HG03064 (cell line): Measurements from ENCODE around the gene RREB1.
"Not testable (repeated sequence)": the region's sequence is repeated elsewhere in the genome, so short reads cannot be mapped to it uniquely, and the experiment has no call there.

Experiments used
- ATAC-seq: cut with Tn5 transposase; IDR thresholded peaks from one replicate; pipeline ENCODE4 v1.9.1; 2021; ENCODE audit warnings: low read depth; ENCODE audit not compliant: unreplicated experiment

Gene RREB1

DNA sequence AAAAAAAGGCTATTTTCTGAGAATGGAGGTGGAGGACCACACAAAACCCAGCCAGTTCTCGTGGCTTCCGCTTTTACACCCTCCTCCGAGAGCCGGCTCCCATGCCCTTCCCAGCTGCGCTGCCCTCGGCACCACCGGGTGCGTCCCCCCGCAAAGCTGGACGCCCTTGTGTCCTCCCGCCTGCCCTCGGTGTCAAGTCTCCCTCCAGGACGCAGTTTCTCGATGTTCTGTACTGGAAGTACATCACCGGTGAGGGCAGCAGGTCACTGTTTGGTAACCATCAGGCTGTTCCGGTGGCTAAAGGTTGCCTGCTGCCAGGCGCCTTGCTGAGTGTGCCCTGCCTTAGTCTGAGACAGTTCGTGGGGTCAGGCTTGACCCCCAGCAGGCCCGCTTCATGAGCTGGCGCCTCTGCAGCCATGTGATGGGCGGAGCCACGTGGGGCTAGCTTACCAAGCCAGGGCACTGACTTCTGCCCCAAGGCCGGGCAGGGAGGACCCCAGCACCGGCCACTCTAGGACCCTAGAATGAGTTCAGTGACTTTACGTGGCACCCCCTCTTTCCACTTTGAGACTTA lies 34.6 kb downstream of the RREB1 start:
- no peak for ATAC-seq

DNA sequence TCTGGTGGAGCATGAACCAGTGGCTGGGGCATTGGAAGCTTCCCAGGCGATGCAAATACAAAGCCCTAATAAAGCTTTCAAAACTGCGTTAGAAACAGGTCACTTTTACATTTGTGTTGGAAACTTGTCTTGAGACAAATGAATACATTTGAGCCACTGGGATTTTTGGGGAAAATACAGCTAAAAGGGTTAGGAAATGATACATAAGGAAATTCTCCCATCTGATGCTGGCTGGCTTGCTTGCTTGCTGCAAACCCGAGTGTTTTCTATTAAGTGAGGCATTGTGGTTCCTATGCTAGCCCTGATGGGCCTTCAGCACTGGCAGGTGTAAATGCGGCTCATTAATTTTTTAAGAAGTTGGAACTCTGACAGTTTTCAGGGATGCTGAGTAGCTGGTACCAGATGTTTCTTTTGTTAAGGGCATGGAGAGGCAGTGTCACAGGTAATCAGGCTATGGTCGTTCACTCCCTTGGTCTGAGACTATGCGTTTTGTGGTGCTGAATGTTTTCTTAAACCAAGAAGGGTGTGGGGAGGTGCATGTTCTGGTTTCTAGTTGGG lies 35.2 kb downstream of the RREB1 start:
- no peak for ATAC-seq

DNA sequence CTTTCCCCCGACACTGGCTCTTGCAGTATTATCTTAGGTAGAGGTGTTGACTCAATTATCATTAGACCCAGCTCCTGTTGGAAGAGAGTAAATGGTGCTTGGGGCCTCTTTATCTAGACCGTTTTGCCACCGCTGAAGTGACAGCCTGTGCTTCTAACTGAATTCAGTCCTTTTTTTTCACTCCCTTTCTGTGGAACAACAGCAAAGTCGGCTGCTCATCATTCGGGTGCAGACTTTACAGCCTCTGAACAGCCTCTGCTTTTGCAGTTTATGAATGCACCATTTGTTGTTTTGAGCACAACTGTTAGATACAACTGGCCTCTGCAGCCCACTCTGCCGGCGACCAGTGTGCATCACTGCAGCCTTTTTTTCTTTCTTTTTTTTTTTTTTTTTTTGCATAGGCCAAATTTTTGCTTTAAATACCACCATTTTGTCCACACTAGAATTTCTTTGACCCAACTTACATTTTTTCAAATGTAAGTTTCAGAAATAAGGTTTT lies 35.8 kb downstream of the RREB1 start:
- no peak for ATAC-seq

DNA sequence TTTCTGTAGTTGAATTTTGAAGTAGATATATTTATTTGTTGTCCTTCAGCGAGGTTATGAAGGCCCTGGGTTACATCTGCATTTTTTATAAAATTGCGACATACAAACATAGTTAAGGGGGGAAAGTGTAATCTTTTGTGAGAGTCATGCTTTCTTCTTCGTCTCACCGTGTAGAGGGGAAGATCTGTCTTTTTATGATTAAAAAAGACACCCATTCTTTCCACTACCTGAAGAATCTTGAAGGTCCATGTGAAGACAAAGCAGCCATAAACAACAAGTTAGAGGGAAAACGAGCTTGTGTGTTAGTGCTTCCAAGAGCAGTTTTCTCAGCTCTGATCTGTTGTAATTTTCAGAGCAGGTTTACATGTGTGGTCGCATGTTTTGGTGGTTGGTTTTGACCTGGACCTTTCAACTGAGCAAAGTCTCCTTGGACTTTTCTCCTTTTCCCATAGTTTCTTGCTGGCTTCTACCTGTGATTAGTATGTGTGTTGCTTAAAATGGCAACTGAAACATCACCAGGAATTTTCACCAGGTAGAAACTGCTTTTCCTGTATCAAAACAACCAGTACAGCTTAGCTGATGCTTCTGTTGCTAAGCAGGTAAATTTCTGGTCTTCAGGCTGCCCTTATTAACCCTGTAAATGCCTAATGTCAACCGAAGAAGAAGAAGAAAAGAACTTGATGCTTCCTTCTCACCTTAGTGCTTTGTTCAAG lies 37.3 kb downstream of the RREB1 start:
- ATAC-seq = no peak

DNA sequence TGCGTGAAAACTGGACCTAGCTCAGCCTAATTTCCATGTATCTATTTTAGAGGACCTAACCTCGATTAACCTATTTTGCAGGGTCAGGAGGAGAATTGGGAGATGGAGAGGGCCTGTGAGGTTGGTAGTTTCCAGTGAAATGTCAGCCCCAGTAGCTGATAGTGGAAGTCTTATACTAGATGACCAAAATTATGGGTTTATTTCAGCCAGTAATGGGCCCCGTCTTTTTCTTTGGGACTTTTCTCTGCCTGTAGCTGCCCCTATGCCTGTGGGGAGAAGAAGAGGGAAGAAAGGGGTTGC lies 37.8 kb downstream of the RREB1 start:
- no peak for ATAC-seq

DNA sequence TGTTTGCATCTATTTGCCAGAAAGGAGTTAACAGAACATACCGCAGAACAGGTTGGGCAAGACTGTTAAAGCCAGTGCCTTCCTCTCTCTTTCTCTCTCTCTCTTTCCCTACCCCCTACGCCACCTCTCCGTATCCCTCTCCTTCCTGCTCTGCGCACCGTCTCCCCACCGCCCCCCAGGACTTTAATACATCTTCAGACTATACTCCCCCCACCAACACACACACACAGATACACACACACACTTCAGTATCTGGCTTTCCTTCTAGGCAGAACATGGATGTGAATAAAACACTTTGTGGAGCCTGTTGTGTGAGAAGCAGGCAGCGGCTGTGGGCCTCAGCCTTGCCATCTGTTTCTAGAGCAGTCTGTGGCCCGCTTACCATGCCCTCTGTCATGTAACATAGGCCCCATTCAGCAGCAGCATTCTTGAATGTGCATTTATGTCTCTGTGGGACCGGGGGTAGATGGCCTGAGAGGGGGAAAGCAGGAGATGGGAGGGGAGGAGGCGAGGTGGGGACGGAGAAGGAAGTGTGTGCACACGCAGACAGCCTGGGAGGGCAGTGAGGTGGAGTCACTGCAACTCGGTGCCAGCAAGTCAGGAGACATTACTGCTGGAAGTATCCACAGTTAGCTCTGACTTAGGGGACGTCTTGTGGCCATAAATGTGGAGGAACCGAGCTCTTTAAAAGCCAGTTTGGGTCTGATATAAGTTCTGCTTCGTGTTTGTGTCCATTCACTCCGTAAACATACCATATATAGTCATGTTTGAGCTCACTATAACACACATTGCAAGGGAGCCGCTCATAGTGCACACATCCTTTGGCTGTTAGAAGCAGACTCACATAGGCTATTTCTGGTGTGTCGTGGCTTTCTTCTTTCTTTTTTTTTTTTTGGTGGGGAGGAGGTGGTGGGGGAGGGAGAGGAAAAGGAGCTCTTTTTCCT lies 38.4 kb downstream of the RREB1 start:
- ATAC-seq = peak; percentile 51

DNA sequence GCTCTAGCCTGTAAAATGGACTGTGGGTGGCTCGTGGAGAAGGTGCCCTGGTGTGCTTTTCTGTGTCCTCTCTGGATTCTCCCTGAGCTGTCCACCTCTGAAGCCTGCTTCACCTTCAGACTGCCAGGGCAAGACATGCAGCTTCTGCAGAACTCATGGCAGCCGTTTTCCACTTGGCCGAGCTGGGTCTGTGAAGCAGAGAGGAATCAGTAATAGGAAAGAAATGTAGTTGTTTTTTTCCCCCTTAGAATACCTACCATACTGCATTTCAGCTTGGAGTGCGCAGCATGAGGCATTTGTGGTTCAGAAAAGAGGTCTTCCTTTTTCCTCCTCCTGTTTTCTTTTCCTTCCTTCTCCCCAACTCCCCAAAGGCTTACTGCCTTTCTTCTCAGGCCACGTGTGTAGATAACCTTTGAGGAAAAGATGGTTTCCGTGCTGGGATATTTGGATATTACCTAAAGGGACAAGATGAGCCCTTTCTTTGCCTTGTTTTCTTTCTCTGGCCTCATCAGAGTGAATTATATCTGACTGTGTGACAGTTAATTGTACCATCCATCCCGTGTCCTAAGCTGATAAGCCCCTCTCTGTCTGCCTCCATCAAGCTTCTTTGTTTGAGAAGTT lies 39.4 kb downstream of the RREB1 start:
- ATAC-seq = no peak

DNA sequence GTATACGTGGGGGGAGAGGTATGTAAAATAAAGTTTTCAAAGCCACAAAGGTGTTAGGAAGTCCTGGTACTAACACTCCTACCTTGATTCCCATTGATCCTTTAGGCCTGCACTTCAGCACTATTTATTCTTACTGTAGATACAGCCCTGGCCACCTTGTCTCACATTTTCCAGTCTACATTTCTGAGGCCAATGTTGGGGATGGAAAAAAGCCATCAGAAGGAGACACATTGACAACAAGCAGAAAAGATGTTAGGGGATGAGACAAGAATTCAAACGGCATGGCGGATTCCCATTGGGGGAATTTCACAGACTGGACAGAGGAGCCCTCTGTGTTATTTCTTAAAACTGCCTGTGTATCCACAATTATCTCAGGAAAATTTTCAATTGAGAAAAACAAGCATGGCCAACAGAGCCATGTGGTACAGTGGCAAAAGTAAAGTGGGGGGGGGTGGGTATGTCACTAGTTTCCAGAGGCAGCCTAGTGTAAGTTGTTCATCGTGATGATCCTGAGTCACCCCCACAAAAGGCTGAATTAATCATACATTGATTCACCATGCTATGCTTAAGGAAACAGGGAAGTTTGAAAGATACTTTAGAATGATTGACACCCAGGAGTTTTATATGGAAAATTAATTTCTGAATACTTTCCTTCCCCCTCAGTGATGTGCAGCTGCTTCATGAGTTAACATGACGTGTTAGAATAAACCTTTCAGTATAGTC lies 40.5 kb downstream of the RREB1 start:
- no peak for ATAC-seq

DNA sequence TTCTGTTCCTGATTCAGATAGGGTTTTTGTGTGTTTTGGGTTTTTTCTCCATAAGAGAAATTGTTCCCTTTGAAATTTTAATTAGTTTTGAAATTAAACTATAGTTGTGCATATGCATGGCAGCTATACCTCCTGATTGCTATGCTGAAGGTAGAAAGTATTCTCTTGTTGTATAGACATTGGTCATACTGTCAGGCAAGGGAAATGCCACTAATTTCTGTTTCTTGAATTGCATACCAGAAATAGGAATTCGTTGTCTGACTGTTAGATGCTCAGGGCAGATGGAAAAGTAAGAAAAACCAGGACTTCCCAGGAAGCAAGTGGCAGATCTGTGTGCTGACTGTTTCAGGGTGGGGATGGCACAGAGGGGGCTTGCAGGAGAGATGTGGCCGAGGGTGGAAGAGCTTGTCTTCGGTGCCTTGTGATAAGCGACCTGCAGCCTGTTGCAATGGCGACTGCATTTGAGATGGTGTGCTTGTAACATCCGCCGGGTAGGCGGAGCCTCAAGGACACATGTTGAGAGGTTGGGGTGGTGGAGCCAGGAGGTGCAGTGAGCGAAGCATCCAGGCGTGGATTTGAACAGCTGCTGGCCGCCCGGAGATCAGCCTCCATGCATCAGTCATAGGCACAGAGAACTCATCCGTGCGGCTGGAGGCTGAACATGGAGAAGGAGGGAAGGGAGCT lies 42.8 kb downstream of the RREB1 start:
- ATAC-seq = no peak

DNA sequence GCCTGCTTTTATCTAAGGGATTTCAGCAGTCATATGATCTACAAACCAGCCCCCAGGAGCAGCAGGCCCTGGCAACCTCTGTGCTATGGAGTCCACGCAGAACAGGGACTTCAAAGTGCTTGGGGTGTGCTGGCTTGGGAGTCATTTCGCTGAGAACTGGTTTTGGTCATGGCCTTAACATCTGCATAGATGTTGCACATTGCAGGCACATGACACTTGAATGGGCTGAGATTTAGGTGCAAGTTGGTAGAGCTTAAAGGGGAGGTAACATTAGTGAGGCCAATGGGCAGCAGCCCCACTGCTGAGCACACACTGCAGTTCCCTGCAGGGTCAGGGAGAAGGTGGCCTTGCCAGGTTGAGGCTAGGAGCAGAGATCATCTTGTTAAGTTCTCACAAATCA lies 43.6 kb downstream of the RREB1 start:
- no peak for ATAC-seq

DNA sequence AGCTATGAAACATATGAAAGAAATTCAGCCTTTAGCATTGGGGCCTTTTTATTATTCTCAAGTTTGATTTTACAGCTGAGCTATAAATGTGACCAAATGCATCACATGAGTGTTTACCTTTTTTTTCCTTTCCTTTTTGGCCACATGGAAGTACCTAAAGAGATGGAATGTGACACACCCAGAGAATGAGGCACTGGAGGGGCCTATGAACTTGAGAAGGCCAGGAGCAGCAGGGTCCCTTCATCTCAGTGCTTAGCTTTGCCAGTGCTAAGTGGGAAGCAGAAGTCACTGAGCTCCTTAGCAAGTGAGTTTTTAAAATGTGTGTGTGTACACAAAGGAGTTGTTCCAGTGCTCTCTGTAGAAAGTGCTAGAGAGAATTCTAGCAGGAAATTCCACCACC lies 44.7 kb downstream of the RREB1 start:
- ATAC-seq = no peak

DNA sequence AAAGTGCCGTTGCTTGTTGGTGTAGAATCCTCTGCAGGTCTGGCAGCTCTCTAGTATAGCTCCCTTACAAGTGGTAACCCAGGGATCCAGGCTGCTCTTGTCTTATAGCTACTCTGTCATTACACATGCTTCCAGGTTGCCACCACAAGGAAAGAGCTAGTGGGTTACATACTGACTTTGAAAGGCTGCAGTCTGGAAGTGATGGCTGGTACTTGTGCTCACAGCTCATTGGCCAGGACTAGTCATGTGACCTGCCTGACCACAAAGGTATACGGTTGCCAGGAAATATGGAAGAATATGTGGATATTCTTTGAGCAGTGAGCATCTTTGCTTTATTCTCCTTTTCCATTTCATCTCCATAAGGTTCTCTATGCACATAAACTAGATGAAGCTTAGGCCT lies 46.0 kb downstream of the RREB1 start:
- peak; percentile 1 for ATAC-seq

DNA sequence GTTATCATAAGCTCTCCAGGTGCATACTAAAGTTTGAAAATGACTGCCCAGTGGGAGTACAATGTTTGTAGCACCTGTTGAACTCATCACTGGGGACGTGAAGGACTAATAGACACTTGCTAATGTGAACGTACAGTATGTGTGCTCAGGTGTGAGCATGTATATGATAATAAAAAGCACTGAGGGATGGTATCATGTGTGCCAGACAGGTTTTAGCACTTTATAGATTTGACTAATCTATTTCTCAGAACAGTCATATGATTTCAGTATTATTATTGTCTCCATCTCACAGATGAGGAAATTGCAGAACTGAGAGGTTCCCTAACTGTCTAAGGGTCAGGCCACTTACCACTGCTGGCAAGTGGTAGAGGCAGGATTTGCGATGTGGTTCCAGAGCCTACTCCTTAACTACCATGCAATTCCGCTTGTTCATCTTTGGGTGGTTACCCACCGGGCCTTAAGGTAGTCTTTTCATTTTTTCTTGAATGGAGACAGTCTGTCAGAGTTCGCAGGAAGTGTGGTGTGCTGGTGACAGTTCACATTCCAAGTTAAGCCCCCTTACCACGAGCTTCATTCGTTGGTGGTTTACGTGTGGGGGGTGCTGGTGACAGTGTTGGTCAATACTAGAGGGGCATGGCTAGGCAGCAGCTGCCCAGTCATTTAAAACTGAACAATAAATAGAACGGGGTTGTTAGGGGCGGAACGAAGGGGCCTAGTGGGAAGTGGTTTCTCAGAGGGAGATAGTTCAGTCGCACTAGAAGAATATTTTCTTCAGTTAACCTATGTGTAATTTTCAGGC lies 46.8 kb downstream of the RREB1 start:
- peak; percentile 70 for ATAC-seq

DNA sequence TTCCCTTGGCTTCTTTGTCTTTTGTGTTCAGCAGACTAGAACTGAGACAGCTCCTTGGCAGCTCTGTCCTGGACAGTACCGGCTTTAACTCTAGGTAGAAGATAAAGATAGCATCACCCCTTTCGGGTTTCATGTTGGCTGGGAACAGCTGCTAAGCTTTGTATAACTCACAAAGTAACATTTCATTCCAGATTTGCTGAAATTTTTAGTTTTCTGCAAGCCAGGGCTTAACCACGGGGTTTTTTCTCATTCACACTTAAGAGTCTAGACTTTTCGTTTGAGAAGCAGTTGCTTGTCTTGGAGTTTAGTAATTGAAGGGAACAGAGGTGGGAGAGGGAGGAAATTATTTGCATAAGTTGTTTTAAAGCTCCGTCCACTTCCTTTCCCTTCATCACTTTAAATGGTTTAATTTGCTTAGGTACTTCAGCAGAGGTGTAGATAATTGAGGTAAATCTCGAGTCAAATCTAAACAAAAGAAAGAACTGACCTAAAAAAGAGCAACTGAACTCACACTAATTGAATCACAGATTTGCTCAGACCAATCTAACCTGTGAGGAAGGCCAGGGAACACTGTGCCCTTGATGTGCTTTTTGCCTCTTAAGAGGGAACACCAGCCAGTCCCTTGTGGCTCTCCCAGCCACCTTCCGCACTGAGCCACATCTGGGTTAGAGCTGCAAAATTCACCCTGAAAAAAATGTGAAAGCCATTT lies 48.3 kb downstream of the RREB1 start:
- no peak for ATAC-seq

DNA sequence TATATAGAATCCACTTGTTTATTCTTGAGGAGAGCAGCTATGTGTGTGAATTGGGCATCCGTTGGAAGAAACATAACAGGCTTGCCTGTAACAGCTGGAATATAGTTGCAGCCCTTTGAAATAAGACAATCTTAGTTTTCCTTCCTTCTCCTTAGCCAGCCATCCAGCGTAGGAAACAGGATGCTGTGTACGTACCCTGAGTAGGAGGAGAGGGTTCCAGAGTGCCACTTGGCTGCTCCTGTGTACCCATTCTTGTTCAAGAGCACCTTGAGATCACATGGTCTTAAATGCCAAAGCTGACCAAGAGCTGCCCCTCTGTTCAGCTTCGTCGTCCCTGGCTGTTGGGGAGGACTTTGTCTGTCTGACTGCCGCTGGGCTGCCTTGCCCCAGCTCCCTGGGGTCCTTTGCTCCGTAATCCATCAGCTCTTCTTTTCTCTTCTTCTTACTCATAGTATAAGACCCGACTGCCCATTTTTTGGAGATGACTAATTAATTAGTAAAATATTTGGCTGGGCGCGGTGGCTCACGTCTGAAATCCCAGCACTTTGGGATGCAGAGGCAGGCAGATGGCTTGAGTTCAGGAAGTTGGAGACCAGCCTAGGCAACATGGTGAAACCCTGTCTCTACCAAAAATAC lies 49.0 kb downstream of the RREB1 start:
- no peak for ATAC-seq

DNA sequence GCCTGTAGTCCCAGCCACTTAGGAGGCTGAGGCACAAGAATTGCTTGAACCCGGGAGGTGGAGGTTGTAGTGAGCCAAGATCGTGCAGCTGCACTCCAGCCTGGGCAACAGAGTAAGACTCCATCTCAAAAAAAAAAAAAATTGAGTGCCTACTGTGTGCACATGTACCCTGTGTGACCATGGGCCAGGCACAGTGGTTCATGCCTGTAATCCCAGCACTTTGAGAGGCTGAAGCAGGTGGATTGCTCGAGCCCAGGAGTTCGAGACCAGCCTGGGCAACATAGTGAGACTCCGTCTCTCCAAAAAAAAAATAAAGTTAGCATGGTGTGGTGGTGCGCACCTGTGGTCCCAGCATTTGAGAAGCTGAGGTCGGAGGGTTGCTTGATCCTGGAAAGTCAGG lies 49.5 kb downstream of the RREB1 start:
- ATAC-seq = not testable (repeated sequence)

DNA sequence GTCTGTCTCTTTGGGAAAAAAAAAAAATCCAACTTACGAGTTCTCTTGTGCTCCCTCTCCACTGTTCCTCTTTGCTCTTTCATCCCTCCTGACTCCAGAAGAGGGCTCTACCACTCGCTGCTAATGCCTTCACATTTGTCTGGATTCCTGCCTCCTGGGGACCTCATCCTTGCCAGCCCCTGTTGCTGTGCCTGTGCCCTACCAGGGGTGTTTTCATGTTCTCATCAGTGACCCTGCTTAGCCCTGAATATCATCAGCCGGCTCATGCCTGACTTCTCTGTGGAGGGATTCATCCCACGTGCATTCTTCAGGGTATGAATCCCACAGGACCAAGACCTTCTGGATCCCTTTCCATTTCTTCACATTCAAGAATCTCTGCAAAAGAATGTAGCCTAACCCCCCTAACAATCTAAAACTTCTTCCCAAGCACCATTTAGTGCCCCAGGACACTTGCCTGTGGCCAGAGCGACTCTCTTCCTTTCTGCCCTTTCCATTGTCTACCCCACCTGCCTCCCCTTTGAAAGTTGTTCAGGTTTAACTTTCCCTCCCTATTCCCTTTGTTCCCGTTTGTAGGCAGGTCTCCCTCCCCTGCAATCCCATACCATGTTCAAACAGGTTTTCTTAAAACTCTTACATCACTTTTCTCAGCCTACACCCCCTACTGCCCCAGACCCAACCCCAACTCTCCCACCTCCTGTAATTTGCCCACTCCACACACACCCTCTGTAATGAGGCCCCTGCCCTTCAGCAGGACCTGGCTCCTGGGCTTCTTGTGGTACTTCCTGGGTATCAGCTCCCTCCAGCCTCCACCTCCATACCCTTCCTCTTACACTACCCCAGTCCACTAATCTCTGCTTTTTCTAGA lies 50.2 kb downstream of the RREB1 start:
- no peak for ATAC-seq
